Gastroesophageal sphincter (tissue), 2 donors: ENCODE results near the gene TMCO4.

ENCODE experiments used
- EP300 ChIP-seq: sonication (generic); formaldehyde crosslinking; IDR thresholded peaks from one replicate; pipeline ENCODE4 v1.6.1; 2017; ENCODE audit warnings: antibody characterized with exemption, mild to moderate bottlenecking
- POLR2AphosphoS5 ChIP-seq: sonication (generic); formaldehyde crosslinking; IDR thresholded peaks from one replicate; pipeline ENCODE4 v1.6.1; 2017; ENCODE audit warnings: antibody characterized with exemption

- no peak for TF ChIP-seq POLR2AphosphoS5
- no peak for TF ChIP-seq EP300
Observed at GRCh38 chr1:19812875-19813642, 13.3 kb upstream of the TMCO4 start.
